Activated CD8-positive, alpha-beta memory T cell treated with anti-CD3 and anti-CD28 coated beads, Interleukin-2, amount 50 U/mL, for 24 hours (primary cell): ENCODE results near the gene NEDD4L.
"Not testable (repeated sequence)": the region's sequence is repeated elsewhere in the genome, so short reads cannot be mapped to it uniquely, and the experiment has no call there.

Experiments
- DNase-seq: peaks from one replicate; pipeline ENCODE4 v3.0.0-alpha.2; 2020; ENCODE audit errors: extremely low read depth

The NEDD4L gene

GRCh38 chr18:58239879-58240278 is 195.9 kb downstream of the NEDD4L start:
- DNase-seq = no peak

GRCh38 chr18:58241026-58241679 is 197.1 kb downstream of the NEDD4L start:
- no peak for DNase-seq

- no peak for DNase-seq
These were observed 197.9 kb downstream of the NEDD4L start for GRCh38 chr18:58241877-58242276.

GRCh38 chr18:58242435-58242834 is 198.4 kb downstream of the NEDD4L start:
- DNase-seq = no peak

- DNase-seq = no peak
These were observed 198.9 kb downstream of the NEDD4L start for GRCh38 chr18:58242968-58243367.

- DNase-seq = no peak
These were observed 199.4 kb downstream of the NEDD4L start for GRCh38 chr18:58243401-58243800.

- DNase-seq = no peak
These were observed 203.4 kb downstream of the NEDD4L start for GRCh38 chr18:58247363-58247834.

GRCh38 chr18:58249712-58250111 is 205.7 kb downstream of the NEDD4L start:
- no peak for DNase-seq

- no peak for DNase-seq
These were observed 207.4 kb downstream of the NEDD4L start for GRCh38 chr18:58251416-58251815.

- DNase-seq = no peak
These were observed 208.1 kb downstream of the NEDD4L start for GRCh38 chr18:58252166-58252565.

GRCh38 chr18:58253318-58253717 is 209.3 kb downstream of the NEDD4L start:
- DNase-seq = no peak

GRCh38 chr18:58253871-58254270 is 209.8 kb downstream of the NEDD4L start:
- DNase-seq = no peak

GRCh38 chr18:58254873-58255511 is 211.0 kb downstream of the NEDD4L start:
- no peak for DNase-seq

- DNase-seq = no peak
These were observed 211.8 kb downstream of the NEDD4L start for GRCh38 chr18:58255701-58256311.

GRCh38 chr18:58256316-58257080 is 212.5 kb downstream of the NEDD4L start:
- no peak for DNase-seq

- no peak for DNase-seq
These were observed 213.4 kb downstream of the NEDD4L start for GRCh38 chr18:58257461-58257860.

- no peak for DNase-seq
These were observed 214.8 kb downstream of the NEDD4L start for GRCh38 chr18:58258692-58259342.

- no peak for DNase-seq
These were observed 219.3 kb downstream of the NEDD4L start for GRCh38 chr18:58263055-58263957.

GRCh38 chr18:58264075-58264474 is 220.0 kb downstream of the NEDD4L start:
- DNase-seq = no peak

GRCh38 chr18:58264840-58265239 is 220.8 kb downstream of the NEDD4L start:
- DNase-seq = no peak

GRCh38 chr18:58265489-58265888 is 221.5 kb downstream of the NEDD4L start:
- not testable (repeated sequence) for DNase-seq
